Aorta (tissue), 5 donors: Measurements from ENCODE around the gene PCDHGC5. TPM values are rescaled to one million over a fixed set of nuclear protein-coding genes. Genes with fewer than 3 reads are reported as not detected.

Experiments used
- ATAC-seq: fragments of 200-7000 bp; cut with Tn5 transposase; one replicate; pipeline ENCODE4 v1.9.1; 2022; ENCODE audit warnings: moderate library complexity; ENCODE audit not compliant: low FRiP score
- DNase-seq, 2 donors: peaks; one replicate each; pipeline ENCODE4 v3.0.0-alpha.2; 2020
- H3K27ac ChIP-seq, 2 donors: one replicate each; pipeline ENCODE4 v1.5.1; 2013; ENCODE audit warnings: low read length in 2 of 2, mild to moderate bottlenecking in 2 of 2, moderate library complexity in 2 of 2, control low read depth in 1 of 2, inconsistent platforms in 1 of 2, low read depth in 1 of 2
- H3K27me3 ChIP-seq, 2 donors: one replicate each; pipeline ENCODE4 v1.6.1; 2013; ENCODE audit warnings: control low read depth in 1 of 2, low read length in 1 of 2, mild to moderate bottlenecking in 1 of 2, moderate library complexity in 1 of 2; ENCODE audit not compliant: insufficient read depth in 2 of 2, control insufficient read depth in 1 of 2
- H3K36me3 ChIP-seq, 2 donors: one replicate each; pipeline ENCODE4 v1.6.1; 2013; ENCODE audit warnings: control low read depth in 1 of 2, low read length in 1 of 2, mild to moderate bottlenecking in 1 of 2; ENCODE audit not compliant: insufficient read depth in 2 of 2, control insufficient read depth in 1 of 2
- H3K4me1 ChIP-seq, 2 donors: one replicate each; pipeline ENCODE4 v1.6.1; 2013; ENCODE audit warnings: low read length in 2 of 2, control low read depth in 1 of 2, mild to moderate bottlenecking in 1 of 2, moderate library complexity in 1 of 2; ENCODE audit not compliant: insufficient read depth in 2 of 2, control insufficient read depth in 1 of 2
- H3K4me3 ChIP-seq, 2 donors: one replicate each; pipeline ENCODE4 v1.5.1; 2013; ENCODE audit warnings: low read length in 2 of 2, control low read depth in 1 of 2, mild to moderate bottlenecking in 1 of 2
- H3K9me3 ChIP-seq: one replicate; pipeline ENCODE4 v1.6.1; 2013; ENCODE audit warnings: mild to moderate bottlenecking, low read length; ENCODE audit not compliant: control insufficient read depth
- WGBS, 2 donors: extraction: QIAGEN DNeasy Blood & Tissue Kit; methylation state at CpG; one replicate each; pipeline ENCODE4 v1.1.7; 2013; 5-methylcytosine and 5-hydroxymethylcytosine counted together
- intact Hi-C, 2 donors: fragments of 100-400 bp; cut with DNase I; formaldehyde crosslinking; loops; one replicate each; pipeline versions ENCODE4 v1.14.2 to v1.15.0; 2022
- polyA plus RNA-seq, 2 donors: library from polyadenylated mRNA; stranded (reverse); fragments of 200-250 nt; gene quantifications; one replicate each; pipeline ENCODE4 v1.2.3, GENCODE V29; 2013
- total RNA-seq, 2 donors: library from RNA; stranded (reverse); fragmentation: NEBNext Ultra II Directional; extraction: Animal tissue kit (Norgen Biotek cat#: 25700); gene quantifications; one replicate each; pipeline ENCODE4 v1.2.1, GENCODE V29; 2021
- donor health status: healthy with polysubstance abuse.
- donor health status: Bipolar disorder and iron deficiency.
- donor health status: DM: no; HTN: no; CAD: no.
- donor health status: DM: no; HTN: no; CAD: no.
- donor health status: DM: yes; HTN: yes; CAD: no.

The PCDHGC5 gene
- total and polyA plus RNA-seq, 4 donors, result 0.25 to 6.3 (median 1.8) TPM

DNA sequence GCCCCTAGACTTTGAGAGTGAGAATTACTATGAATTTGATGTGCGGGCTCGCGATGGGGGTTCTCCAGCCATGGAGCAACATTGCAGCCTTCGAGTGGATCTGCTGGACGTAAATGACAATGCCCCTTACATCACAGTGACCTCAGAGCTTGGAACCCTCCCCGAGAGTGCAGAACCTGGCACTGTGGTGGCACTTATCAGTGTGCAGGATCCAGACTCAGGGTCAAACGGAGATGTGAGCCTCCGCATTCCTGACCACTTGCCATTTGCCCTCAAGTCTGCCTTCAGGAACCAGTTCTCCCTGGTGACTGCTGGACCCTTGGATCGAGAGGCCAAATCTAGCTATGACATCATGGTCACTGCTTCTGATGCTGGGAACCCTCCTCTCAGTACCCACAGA lies 2.8 kb upstream of the PCDHGC5 start:
- H3K9me3 ChIP-seq, result no peaks in the 10 kb centered on the region
- peaks cover 0 to 9% of the 10 kb centered on the region in 2 donors for H3K4me1 ChIP-seq
- no peak overlapping the region for H3K4me3 ChIP-seq
- H3K27ac ChIP-seq, result no peak overlapping the region
- no peaks in the 10 kb centered on the region for H3K36me3 ChIP-seq
- no peaks in the 10 kb centered on the region for H3K27me3 ChIP-seq
- no peak for ATAC-seq
- no peak for DNase-seq
- 87 to 90% methylated on average over 9 of the region's 9 CpGs for WGBS, 2 donors
- intact Hi-C loops, result no loop called here

DNA sequence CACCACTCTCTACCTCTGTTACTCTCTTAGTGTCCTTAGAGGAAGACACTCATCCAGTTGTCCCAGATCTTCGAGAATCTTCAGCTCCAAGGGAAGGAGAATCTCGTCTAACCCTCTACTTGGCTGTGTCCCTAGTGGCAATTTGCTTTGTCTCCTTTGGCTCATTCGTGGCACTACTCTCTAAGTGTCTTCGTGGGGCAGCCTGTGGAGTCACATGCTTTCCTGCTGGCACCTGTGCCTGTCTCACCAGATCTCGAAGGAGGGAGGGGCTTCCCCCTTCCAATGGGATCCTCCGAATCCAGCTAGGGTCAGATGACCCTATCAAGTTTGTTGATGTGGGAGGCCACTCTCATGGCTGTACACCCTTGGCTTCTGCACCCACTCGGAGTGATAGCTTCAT lies 1.8 kb upstream of the PCDHGC5 start:
- DNase-seq (no peak), ATAC-seq (no peak)
- H3K27ac ChIP-seq, result no peak overlapping the region
- H3K9me3 ChIP-seq, result no peaks in the 10 kb centered on the region
- H3K36me3 ChIP-seq, result no peaks in the 10 kb centered on the region
- peaks cover 0 to 9% of the 10 kb centered on the region in 2 donors for H3K4me1 ChIP-seq
- no peak overlapping the region for H3K4me3 ChIP-seq
- H3K27me3 ChIP-seq, result no peaks in the 10 kb centered on the region
- WGBS, 2 donors, result 78 to 84% methylated on average over 7 of the region's 7 CpGs
- intact Hi-C loops, result no loop called here

DNA sequence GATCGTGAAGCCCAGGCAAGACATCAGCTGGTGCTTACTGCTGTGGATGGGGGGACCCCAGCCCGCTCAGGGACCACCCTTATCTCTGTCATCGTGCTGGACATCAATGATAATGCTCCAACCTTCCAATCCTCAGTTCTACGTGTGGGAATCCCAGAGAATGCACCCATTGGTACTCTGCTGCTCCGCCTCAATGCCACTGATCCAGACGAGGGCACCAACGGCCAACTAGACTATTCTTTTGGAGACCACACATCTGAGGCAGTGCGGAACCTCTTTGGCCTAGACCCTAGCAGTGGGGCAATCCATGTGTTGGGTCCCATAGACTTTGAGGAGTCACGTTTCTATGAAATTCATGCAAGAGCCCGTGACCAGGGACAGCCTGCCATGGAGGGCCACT lies 960 bp downstream of the PCDHGC5 start:
- Histone ChIP-seq H3K4me1 (no peaks in the 10 kb centered on the region), H3K9me3 (no peaks in the 10 kb centered on the region), H3K4me3 (no peak overlapping the region), H3K27ac (no peak overlapping the region), H3K27me3 (no peaks in the 10 kb centered on the region), H3K36me3 (no peaks in the 10 kb centered on the region)
- intact Hi-C loops, result no loop called here
- 88 to 92% methylated on average over 10 of the region's 10 CpGs for WGBS, 2 donors
- DNase-seq (no peak), ATAC-seq (no peak)

DNA sequence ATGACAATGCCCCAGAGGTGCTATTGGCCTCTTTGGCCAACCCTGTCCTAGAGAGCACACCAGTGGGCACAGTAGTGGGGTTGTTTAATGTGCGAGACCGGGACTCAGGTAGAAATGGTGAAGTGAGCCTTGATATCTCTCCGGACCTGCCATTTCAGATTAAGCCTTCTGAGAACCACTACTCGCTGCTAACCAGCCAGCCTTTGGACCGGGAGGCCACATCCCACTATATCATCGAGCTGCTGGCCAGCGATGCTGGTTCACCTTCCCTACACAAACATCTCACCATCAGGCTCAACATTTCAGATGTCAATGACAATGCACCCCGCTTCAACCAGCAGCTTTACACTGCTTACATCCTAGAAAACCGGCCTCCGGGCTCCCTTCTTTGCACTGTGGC lies 1.4 kb downstream of the PCDHGC5 start:
- DNase-seq, result no peak
- Histone ChIP-seq H3K36me3 (no peaks in the 10 kb centered on the region), H3K4me3 (no peak overlapping the region), H3K9me3 (no peaks in the 10 kb centered on the region), H3K4me1 (no peaks in the 10 kb centered on the region), H3K27me3 (no peaks in the 10 kb centered on the region), H3K27ac (no peak overlapping the region)
- intact Hi-C loops, result no loop called here
- ATAC-seq, result no peak
- WGBS, 2 donors, result 92 to 95% methylated on average over 10 of the region's 10 CpGs

DNA sequence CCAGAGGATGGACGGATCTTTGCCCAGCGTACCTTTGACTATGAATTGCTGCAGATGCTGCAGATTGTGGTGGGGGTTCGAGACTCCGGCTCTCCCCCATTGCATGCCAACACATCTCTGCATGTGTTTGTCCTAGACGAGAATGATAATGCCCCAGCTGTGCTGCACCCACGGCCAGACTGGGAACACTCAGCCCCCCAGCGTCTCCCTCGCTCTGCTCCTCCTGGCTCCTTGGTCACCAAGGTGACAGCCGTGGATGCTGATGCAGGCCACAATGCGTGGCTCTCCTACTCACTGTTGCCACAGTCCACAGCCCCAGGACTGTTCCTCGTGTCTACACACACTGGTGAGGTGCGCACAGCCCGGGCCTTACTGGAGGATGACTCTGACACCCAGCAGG lies 1.9 kb downstream of the PCDHGC5 start:
- no peaks in the 10 kb centered on the region for H3K36me3 ChIP-seq
- intact Hi-C loops, result no loop called here
- WGBS, 2 donors, result 88 to 89% methylated on average over 13 of the region's 13 CpGs
- ATAC-seq, result no peak
- no peak overlapping the region for H3K4me3 ChIP-seq
- DNase-seq, result no peak
- no peaks in the 10 kb centered on the region for H3K27me3 ChIP-seq
- H3K9me3 ChIP-seq, result no peaks in the 10 kb centered on the region
- no peaks in the 10 kb centered on the region for H3K4me1 ChIP-seq
- H3K27ac ChIP-seq, result no peak overlapping the region

DNA sequence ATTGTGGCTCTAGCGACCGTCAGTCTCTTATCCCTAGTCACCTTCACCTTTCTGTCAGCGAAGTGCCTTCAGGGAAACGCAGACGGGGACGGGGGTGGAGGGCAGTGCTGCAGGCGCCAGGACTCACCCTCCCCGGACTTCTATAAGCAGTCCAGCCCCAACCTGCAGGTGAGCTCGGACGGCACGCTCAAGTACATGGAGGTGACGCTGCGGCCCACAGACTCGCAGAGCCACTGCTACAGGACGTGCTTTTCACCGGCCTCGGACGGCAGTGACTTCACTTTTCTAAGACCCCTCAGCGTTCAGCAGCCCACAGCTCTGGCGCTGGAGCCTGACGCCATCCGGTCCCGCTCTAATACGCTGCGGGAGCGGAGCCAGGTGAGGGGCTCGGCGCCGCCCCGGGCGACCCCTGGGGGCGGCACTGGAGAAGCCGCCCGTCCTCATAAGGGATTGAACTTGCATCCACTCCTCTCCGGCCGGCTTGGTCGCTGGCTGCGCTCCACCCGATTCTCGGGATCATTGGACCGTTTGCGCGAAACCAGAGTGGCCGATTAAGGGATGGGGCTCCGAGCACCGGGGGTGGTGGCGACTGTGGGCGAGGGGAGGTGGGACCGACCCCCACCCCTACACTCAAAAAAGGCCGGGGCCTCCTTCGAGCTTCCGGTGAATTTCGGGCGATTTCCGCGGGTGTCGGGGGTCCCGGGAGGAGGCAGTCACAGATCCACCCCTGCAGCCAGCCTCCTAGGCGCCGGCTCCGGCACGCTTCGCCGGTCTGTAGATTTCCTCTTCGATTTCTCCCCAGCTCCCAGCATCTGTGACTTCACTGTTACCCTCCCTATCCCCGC lies 2.7 kb downstream of the PCDHGC5 start:
- DNase-seq, result no peak
- 74 to 79% methylated on average over 64 to 66 of the region's 66 CpGs for WGBS, 2 donors
- no peaks in the 10 kb centered on the region for H3K4me1 ChIP-seq
- intact Hi-C loops, result no loop called here
- no peaks in the 10 kb centered on the region for H3K27me3 ChIP-seq
- no peaks in the 10 kb centered on the region for H3K9me3 ChIP-seq
- H3K36me3 ChIP-seq, result no peaks in the 10 kb centered on the region
- H3K4me3 ChIP-seq, result no peak overlapping the region
- H3K27ac ChIP-seq, result no peak overlapping the region
- no peak for ATAC-seq

DNA sequence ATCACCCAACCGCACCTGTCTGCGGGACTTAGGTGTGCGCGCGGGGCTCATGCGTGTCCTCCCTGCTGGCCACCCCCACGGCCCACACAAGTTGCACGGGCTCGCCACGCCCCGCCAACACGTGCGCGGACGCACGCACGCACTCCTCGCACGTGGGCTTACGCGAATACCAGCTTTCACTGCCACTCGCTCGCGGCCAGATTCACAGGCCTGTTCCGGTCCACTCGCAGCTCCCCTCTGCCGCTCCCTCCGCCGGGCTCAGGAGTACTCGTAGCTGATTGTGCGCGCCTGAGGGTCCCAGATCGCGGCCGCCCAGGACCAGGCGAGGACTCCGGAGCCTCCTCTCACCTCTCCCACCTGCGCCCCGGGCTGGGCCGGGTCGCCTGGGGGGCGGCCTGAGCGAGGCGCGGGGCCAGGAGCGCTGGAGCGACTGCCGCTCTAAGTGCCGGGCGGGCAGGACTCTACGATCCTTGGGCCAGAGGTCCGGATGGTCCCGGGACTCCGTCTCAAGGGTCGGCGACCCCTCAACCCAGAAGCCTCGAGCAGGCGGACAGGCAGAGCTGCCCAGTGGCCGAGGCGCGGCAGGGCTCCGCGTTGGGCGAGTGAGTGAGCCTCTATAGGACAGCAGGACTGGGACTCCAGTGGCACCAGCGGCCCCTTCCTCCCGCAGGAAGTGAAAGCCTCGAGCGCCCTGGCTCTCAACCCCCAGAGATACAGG lies 3.4 kb downstream of the PCDHGC5 start:
- ATAC-seq, result no peak
- Histone ChIP-seq H3K9me3 (no peaks in the 10 kb centered on the region), H3K27me3 (no peaks in the 10 kb centered on the region), H3K4me1 (no peaks in the 10 kb centered on the region), H3K27ac (no peak overlapping the region), H3K36me3 (no peaks in the 10 kb centered on the region), H3K4me3 (no peak overlapping the region)
- DNase-seq, result peak in 1 of 2 donors; percentile 50
- intact Hi-C loops, result no loop called here
- 77% methylated on average over 67 to 68 of the region's 68 CpGs for WGBS, 2 donors

DNA sequence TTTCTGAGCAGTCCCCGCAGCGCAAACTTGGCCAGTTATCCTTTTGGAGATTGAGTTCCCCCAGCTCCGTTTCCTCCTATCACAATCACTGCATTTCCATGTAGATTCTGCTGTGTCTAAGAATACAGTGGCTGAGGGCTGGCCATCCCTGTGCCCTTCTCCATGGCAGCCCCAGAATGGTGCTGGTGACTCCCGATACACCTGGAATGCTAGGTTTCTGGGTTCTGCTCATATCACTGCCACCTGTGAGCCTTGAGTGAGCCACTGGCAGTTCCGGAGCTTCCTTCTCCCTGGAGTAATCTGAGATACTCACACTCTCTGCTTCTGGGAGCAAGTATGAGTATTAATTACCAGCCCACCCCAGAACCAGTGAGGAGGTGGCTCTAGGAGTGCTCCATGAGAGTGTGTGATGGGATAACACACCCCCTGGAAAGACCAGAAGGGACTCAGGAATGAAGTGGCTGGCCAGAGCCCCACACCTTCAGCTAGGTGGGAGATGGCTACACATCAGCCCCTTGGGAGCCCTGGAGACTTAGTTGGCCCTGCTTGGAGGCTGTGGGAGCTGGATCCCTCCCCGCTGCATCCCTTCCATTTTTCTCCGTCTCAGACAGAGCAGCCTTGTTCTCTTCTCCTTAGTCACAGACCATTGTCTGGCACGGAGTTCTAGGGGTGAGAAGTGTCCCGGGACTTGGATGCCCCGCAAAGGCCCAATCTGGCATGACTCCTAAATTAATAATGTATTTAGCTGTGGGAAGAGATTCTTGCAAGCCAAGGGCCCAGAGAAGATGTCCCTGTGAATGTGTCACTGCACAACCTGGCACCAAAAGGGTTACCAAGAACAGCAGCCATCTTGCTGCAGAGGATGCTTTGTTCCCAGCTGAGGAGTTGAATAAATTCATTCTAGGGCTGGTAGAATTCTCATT lies 4.9 kb downstream of the PCDHGC5 start:
- H3K36me3 ChIP-seq, result no peaks in the 10 kb centered on the region
- DNase-seq (no peak), ATAC-seq (no peak)
- H3K4me3 ChIP-seq, result no peak overlapping the region
- 42 to 45% methylated on average over 10 of the region's 10 CpGs for WGBS, 2 donors
- no peak overlapping the region for H3K27ac ChIP-seq
- no peaks in the 10 kb centered on the region for H3K9me3 ChIP-seq
- intact Hi-C loops, result no loop called here
- no peaks in the 10 kb centered on the region for H3K27me3 ChIP-seq
- no peaks in the 10 kb centered on the region for H3K4me1 ChIP-seq
